ACC112 (cell line): ENCODE data around the gene USP31.

Source experiments
- H2AFZ ChIP-seq: fragments of 200-600 bp; sonication (generic); one replicate; pipeline ENCODE4 v1.6.0; 2017; ENCODE audit warnings: antibody characterized with exemption, low read length; ENCODE audit not compliant: unreplicated experiment
- H3K27ac ChIP-seq: fragments of 200-600 bp; sonication (generic); 2 replicates; pipeline ENCODE4 v1.5.1; 2014; ENCODE audit warnings: low read depth, mild to moderate bottlenecking, antibody characterized with exemption, low read length, moderate library complexity
- H3K27me3 ChIP-seq: fragments of 200-600 bp; sonication (generic); 2 replicates; pipeline ENCODE4 v1.6.1; 2014; ENCODE audit warnings: mild to moderate bottlenecking, antibody characterized with exemption, low read length, moderate library complexity, mixed read lengths; ENCODE audit not compliant: insufficient read depth
- H3K36me3 ChIP-seq: fragments of 200-600 bp; sonication (generic); 2 replicates; pipeline ENCODE4 v1.6.1; 2016; ENCODE audit warnings: mild to moderate bottlenecking, antibody characterized with exemption, low read length, moderate library complexity, mixed read lengths; ENCODE audit not compliant: insufficient read depth
- H3K4me1 ChIP-seq: fragments of 200-600 bp; sonication (generic); one replicate; pipeline ENCODE4 v1.6.1; 2016; ENCODE audit warnings: low read length, mixed read lengths; ENCODE audit not compliant: insufficient read depth, unreplicated experiment, control insufficient read depth
- H3K4me3 ChIP-seq: fragments of 200-600 bp; sonication (generic); 2 replicates; pipeline ENCODE4 v1.5.1; 2014; ENCODE audit warnings: mild to moderate bottlenecking, low read depth, low read length
- H3K79me2 ChIP-seq: fragments of 200-600 bp; sonication (generic); one replicate; pipeline ENCODE4 v1.6.0; 2016; ENCODE audit warnings: low read length; ENCODE audit not compliant: control insufficient read depth, unreplicated experiment, insufficient read depth

The USP31 gene

DNA sequence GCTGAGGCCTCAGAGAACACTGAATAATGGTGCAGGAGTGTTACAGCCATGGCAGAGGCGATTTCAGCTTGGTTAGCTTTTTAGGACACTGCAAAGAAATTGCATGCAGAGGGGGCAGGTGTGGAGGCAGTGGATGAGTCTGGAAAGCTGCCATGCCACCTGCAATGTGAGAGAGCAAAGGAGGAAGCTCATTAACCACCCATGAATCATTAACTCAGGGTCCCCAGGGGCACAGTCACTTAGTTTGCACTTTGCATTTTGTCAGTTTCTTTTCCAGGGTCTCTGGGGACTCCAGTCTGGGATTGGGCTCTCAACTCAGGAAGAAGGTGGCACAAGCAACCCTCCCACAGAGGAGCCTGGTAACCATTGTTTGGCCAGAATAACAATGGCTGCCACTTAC is 132.9 kb downstream of the USP31 start:
- Histone ChIP-seq H3K4me3 (no peak overlapping the region), H3K4me1 (no peaks in the 10 kb centered on the region), H3K27ac (no peak overlapping the region), H2AFZ (no peak overlapping the region), H3K36me3 (no peaks in the 10 kb centered on the region), H3K27me3 (peaks cover 12% of the 10 kb centered on the region; the same call in 1 of the 2 replicates), H3K79me2 (no peaks in the 10 kb centered on the region)

DNA sequence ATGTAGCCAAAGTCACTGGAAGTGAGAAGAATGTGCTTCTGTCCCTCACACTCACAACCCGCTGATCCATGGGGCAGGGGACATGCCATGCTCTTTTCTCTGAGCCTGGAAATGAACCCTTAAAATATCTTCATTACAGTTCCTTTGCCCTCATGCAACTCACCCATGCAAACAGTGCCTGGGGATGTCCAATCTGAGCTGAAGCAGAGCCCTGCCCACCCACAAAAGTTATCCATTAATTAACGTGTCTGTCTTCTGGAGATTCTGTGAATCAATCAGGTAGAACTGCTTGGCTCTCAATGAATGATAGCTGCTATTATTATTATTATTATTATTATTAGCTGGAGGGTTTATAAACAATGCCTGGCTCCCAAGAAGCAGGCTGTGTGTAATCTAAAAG is 133.7 kb downstream of the USP31 start:
- no peak overlapping the region for H3K27ac ChIP-seq
- H3K4me1 ChIP-seq = no peaks in the 10 kb centered on the region
- no peak overlapping the region for H2AFZ ChIP-seq
- no peaks in the 10 kb centered on the region for H3K79me2 ChIP-seq
- H3K4me3 ChIP-seq = no peak overlapping the region
- H3K36me3 ChIP-seq = no peaks in the 10 kb centered on the region
- peaks cover 8% of the 10 kb centered on the region; the same call in 1 of the 2 replicates for H3K27me3 ChIP-seq

DNA sequence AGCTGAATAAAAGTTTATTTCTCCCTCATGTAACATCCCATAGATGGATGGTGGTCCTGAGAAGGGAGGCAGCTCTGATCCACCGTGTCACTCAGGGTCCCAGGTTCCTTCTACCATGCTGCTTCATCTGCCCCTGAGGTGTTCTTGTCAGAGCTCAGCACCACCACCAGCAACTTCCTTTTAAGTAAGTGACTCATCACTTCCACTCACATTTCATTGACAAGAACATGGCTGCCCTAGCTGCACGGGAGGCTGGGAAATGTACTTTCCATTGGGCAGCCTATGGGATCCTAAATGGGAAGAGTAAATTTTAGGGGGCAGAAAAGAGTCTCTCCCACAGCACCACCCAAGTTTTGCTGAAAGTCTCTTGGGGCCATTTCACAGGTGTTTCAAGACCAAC is 134.7 kb downstream of the USP31 start:
- no peak overlapping the region for H3K4me3 ChIP-seq
- H3K27me3 ChIP-seq = peaks cover 15% of the 10 kb centered on the region
- H3K36me3 ChIP-seq = no peaks in the 10 kb centered on the region
- no peaks in the 10 kb centered on the region for H3K4me1 ChIP-seq
- no peaks in the 10 kb centered on the region for H3K79me2 ChIP-seq
- H3K27ac ChIP-seq = no peak overlapping the region
- H2AFZ ChIP-seq = no peak overlapping the region
